ENCODE measurements around the gene MYO5B. TPM values are rescaled to one million over a fixed set of nuclear protein-coding genes. Genes with fewer than 3 reads are reported as not detected.

MYO5B gene
- total RNA-seq, 1 donor from 2014 or later = 1.5 TPM

GRCh38 chr18:49853011-49853410, 341.9 kb downstream of the MYO5B start:
- no peak for TF ChIP-seq CTCF (IDR thresholded peaks at IDR 0.05; ENCODE audit: unreplicated experiment)

GRCh38 chr18:49851624-49852023, 343.3 kb downstream of the MYO5B start:
- Mint-ChIP-seq H3K27me3 (ENCODE audit: unreplicated experiment) (peaks cover 10% of the 10 kb centered on the region), H3K4me1 (ENCODE audit: unreplicated experiment) (peaks cover 7% of the 10 kb centered on the region)
- no peak for TF ChIP-seq CTCF (IDR thresholded peaks at IDR 0.05; ENCODE audit: unreplicated experiment)

More at GRCh38 chr18:49853011-49853410, 341.9 kb downstream of the MYO5B start:
- Mint-ChIP-seq H3K4me3 (ENCODE audit: unreplicated experiment) (no peak overlapping the region), H3K36me3 (ENCODE audit: low read depth, unreplicated experiment) (no peaks in the 10 kb centered on the region), H3K4me1 (ENCODE audit: unreplicated experiment) (peaks cover 1% of the 10 kb centered on the region), H3K27me3 (ENCODE audit: unreplicated experiment) (peaks cover 9% of the 10 kb centered on the region), H3K27ac (ENCODE audit: unreplicated experiment) (no peak overlapping the region), H3K9me3 (ENCODE audit: unreplicated experiment) (no peaks in the 10 kb centered on the region)
- no peak for DNase-seq (ENCODE audit: low spot score)

GRCh38 chr18:49850636-49851035, 344.3 kb downstream of the MYO5B start:
- peaks cover 8% of the 10 kb centered on the region for H3K4me1 Mint-ChIP-seq (ENCODE audit: unreplicated experiment)
- DNase-seq (ENCODE audit: low spot score) = no peak
- H3K9me3 Mint-ChIP-seq (ENCODE audit: unreplicated experiment) = no peaks in the 10 kb centered on the region
- no peak overlapping the region for H3K27ac Mint-ChIP-seq (ENCODE audit: unreplicated experiment)
- TF ChIP-seq CTCF (IDR thresholded peaks at IDR 0.05; ENCODE audit: unreplicated experiment) = no peak
- peaks cover 14% of the 10 kb centered on the region for H3K27me3 Mint-ChIP-seq (ENCODE audit: unreplicated experiment)
- H3K36me3 Mint-ChIP-seq (ENCODE audit: low read depth, unreplicated experiment) = no peaks in the 10 kb centered on the region
- H3K4me3 Mint-ChIP-seq (ENCODE audit: unreplicated experiment) = no peak overlapping the region

More at GRCh38 chr18:49851624-49852023, 343.3 kb downstream of the MYO5B start:
- no peak overlapping the region for H3K4me3 Mint-ChIP-seq (ENCODE audit: unreplicated experiment)
- no peak overlapping the region for H3K27ac Mint-ChIP-seq (ENCODE audit: unreplicated experiment)
- DNase-seq (ENCODE audit: low spot score) = no peak
- no peaks in the 10 kb centered on the region for H3K9me3 Mint-ChIP-seq (ENCODE audit: unreplicated experiment)
- H3K36me3 Mint-ChIP-seq (ENCODE audit: low read depth, unreplicated experiment) = no peaks in the 10 kb centered on the region

- TF ChIP-seq CTCF (IDR thresholded peaks at IDR 0.05; ENCODE audit: unreplicated experiment) = no peak
- Mint-ChIP-seq H3K27me3 (ENCODE audit: unreplicated experiment) (peaks cover 14% of the 10 kb centered on the region), H3K27ac (ENCODE audit: unreplicated experiment) (no peak overlapping the region), H3K4me3 (ENCODE audit: unreplicated experiment) (no peak overlapping the region), H3K36me3 (ENCODE audit: low read depth, unreplicated experiment) (no peaks in the 10 kb centered on the region), H3K9me3 (ENCODE audit: unreplicated experiment) (no peaks in the 10 kb centered on the region), H3K4me1 (ENCODE audit: unreplicated experiment) (peaks cover 8% of the 10 kb centered on the region)
- DNase-seq (ENCODE audit: low spot score) = no peak
Measured at GRCh38 chr18:49849331-49850217, 345.4 kb downstream of the MYO5B start.

GRCh38 chr18:49848115-49848514, 346.8 kb downstream of the MYO5B start:
- Mint-ChIP-seq H3K27ac (ENCODE audit: unreplicated experiment) (no peak overlapping the region), H3K9me3 (ENCODE audit: unreplicated experiment) (no peaks in the 10 kb centered on the region), H3K4me3 (ENCODE audit: unreplicated experiment) (no peak overlapping the region), H3K36me3 (ENCODE audit: low read depth, unreplicated experiment) (no peaks in the 10 kb centered on the region), H3K4me1 (ENCODE audit: unreplicated experiment) (peaks cover 8% of the 10 kb centered on the region), H3K27me3 (ENCODE audit: unreplicated experiment) (peaks cover 14% of the 10 kb centered on the region)
- no peak for TF ChIP-seq CTCF (IDR thresholded peaks at IDR 0.05; ENCODE audit: unreplicated experiment)
- DNase-seq (ENCODE audit: low spot score) = no peak
